ENCODE results near the gene CLN6. TPM values are rescaled to one million over a fixed set of nuclear protein-coding genes. Genes with fewer than 3 reads are reported as not detected.

The CLN6 gene
- total RNA-seq, 1 experiment from 2014 or later = 85.7 TPM

- intact Hi-C loops (cut with micrococcal nuclease; ENCODE audit: unreplicated experiment) = no loop called here
- Mint-ChIP-seq H3K27ac (ENCODE audit: unreplicated experiment) (no peak overlapping the region), H3K9me3 (ENCODE audit: low read depth, unreplicated experiment) (no peaks in the 10 kb centered on the region), H3K36me3 (ENCODE audit: insufficient read depth, unreplicated experiment) (peaks cover 44% of the 10 kb centered on the region), H3K4me1 (ENCODE audit: low read depth, unreplicated experiment) (peaks cover 14% of the 10 kb centered on the region), H3K4me3 (ENCODE audit: low read depth, unreplicated experiment) (no peak overlapping the region), H3K27me3 (ENCODE audit: unreplicated experiment) (no peaks in the 10 kb centered on the region)
- BruUV-seq (replicated peaks) = no TSS peak
- DNase-seq = no peak
- TF ChIP-seq, protein P1, sequence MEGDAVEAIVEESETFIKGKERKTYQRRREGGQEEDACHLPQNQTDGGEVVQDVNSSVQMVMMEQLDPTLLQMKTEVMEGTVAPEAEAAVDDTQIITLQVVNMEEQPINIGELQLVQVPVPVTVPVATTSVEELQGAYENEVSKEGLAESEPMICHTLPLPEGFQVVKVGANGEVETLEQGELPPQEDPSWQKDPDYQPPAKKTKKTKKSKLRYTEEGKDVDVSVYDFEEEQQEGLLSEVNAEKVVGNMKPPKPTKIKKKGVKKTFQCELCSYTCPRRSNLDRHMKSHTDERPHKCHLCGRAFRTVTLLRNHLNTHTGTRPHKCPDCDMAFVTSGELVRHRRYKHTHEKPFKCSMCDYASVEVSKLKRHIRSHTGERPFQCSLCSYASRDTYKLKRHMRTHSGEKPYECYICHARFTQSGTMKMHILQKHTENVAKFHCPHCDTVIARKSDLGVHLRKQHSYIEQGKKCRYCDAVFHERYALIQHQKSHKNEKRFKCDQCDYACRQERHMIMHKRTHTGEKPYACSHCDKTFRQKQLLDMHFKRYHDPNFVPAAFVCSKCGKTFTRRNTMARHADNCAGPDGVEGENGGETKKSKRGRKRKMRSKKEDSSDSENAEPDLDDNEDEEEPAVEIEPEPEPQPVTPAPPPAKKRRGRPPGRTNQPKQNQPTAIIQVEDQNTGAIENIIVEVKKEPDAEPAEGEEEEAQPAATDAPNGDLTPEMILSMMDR (IDR thresholded peaks at IDR 0.05; ENCODE audit: unreplicated experiment) = no peak
- CTCF ChIA-PET = interaction anchor here (0.5 kb wide), 1 partner anchor 285 kb away, joined by 14 read pairs; no protein-coding TSS in a partner anchor
These were observed 28.2 kb downstream of the CLN6 start for GRCh38 chr15:68201153-68201878.

GRCh38 chr15:68200016-68200861 is 29.3 kb downstream of the CLN6 start:
- no peak for DNase-seq
- no TSS peak for BruUV-seq (replicated peaks)
- TF ChIP-seq, protein P1 (IDR thresholded peaks at IDR 0.05; ENCODE audit: unreplicated experiment) = no peak
- Mint-ChIP-seq H3K36me3 (ENCODE audit: insufficient read depth, unreplicated experiment) (peaks cover 51% of the 10 kb centered on the region), H3K27me3 (ENCODE audit: unreplicated experiment) (no peaks in the 10 kb centered on the region), H3K27ac (ENCODE audit: unreplicated experiment) (peak overlapping the region; percentile 27), H3K9me3 (ENCODE audit: low read depth, unreplicated experiment) (no peaks in the 10 kb centered on the region), H3K4me1 (ENCODE audit: low read depth, unreplicated experiment) (peaks cover 8% of the 10 kb centered on the region), H3K4me3 (ENCODE audit: low read depth, unreplicated experiment) (no peak overlapping the region)
- intact Hi-C loops (cut with micrococcal nuclease; ENCODE audit: unreplicated experiment) = no loop called here
- CTCF ChIA-PET = no interaction called here

DNA sequence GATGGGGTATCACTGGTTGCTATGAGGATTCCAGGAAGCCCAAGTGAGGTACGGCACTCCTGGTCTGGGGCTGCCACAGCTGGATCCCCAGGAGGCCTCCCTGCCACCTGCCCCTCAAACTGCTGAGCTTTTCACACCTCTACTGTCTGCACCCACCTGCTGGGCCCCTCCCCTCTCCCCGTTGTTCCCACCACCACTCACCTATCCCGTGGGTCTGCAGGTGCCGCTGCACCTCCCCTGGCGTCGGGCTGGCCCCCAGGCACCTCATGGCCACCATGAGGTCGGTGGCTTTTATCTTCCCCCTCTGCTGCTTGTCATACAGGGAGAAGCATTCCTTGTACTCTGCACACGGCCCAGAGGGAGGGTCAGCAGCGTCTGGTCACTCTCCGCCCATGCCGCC is 30.2 kb downstream of the CLN6 start:
- Mint-ChIP-seq H3K4me3 (ENCODE audit: low read depth, unreplicated experiment) (no peak overlapping the region), H3K27ac (ENCODE audit: unreplicated experiment) (peak overlapping the region; percentile 27), H3K4me1 (ENCODE audit: low read depth, unreplicated experiment) (no peaks in the 10 kb centered on the region), H3K36me3 (ENCODE audit: insufficient read depth, unreplicated experiment) (peaks cover 54% of the 10 kb centered on the region), H3K9me3 (ENCODE audit: low read depth, unreplicated experiment) (no peaks in the 10 kb centered on the region), H3K27me3 (ENCODE audit: unreplicated experiment) (no peaks in the 10 kb centered on the region)
- intact Hi-C loops (cut with micrococcal nuclease; ENCODE audit: unreplicated experiment) = no loop called here
- no peak for DNase-seq
- TF ChIP-seq, protein P1 (IDR thresholded peaks at IDR 0.05; ENCODE audit: unreplicated experiment) = no peak
- CTCF ChIA-PET = interaction anchor here (0.6 kb wide), 1 partner anchor 86 kb away, joined by 3 read pairs; no protein-coding TSS in a partner anchor
- BruUV-seq (replicated peaks) = no TSS peak

DNA sequence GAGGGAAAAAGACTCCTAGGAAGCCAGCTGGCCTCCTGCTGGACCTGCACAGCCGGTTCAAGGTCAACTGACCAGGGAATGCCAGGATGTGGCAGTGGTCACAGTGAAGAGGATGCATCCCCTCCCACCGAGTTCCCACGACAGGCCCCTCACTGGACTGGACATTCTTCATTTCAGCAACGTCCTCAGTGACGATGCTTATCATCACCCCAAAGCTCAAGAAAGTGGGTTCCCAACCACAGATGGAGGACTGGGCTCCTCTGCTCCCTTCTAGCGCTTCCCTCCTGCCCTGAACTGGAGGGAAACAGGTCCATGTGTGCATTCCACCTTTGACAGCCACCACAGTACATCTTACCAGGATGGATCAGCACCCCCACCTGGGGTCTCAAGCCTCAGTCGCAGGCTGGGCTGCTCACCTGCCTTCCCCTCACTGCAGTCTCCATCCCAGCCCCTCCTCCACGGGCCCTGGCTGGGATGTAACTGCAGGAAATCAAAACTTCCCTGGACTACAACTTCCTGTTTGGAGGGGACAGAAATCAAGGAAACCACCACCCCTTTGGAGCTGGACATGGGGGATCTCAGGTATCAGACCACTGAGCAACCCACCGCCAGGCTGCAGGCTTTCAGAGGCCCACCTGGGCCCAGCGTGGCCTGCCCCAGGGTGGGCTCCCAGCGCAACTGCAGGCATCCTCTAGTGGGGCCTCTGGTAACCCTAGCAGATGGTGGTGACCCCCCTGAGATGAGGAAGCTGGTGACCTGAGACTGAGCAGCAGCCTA is 31.7 kb downstream of the CLN6 start:
- DNase-seq = no peak
- Mint-ChIP-seq H3K4me1 (ENCODE audit: low read depth, unreplicated experiment) (no peaks in the 10 kb centered on the region), H3K27me3 (ENCODE audit: unreplicated experiment) (no peaks in the 10 kb centered on the region), H3K4me3 (ENCODE audit: low read depth, unreplicated experiment) (no peak overlapping the region), H3K9me3 (ENCODE audit: low read depth, unreplicated experiment) (no peaks in the 10 kb centered on the region), H3K27ac (ENCODE audit: unreplicated experiment) (peak overlapping the region; percentile 58), H3K36me3 (ENCODE audit: insufficient read depth, unreplicated experiment) (peaks cover 61% of the 10 kb centered on the region)
- TF ChIP-seq, protein P1 (IDR thresholded peaks at IDR 0.05; ENCODE audit: unreplicated experiment) = no peak
- no TSS peak for BruUV-seq (replicated peaks)
- intact Hi-C loops (cut with micrococcal nuclease; ENCODE audit: unreplicated experiment) = no loop called here
- CTCF ChIA-PET = interaction anchor here (0.6 kb wide), 1 partner anchor 43 kb away, joined by 3 read pairs; no protein-coding TSS in a partner anchor
